ENCODE results near the gene XYLT1.

Gene XYLT1

DNA sequence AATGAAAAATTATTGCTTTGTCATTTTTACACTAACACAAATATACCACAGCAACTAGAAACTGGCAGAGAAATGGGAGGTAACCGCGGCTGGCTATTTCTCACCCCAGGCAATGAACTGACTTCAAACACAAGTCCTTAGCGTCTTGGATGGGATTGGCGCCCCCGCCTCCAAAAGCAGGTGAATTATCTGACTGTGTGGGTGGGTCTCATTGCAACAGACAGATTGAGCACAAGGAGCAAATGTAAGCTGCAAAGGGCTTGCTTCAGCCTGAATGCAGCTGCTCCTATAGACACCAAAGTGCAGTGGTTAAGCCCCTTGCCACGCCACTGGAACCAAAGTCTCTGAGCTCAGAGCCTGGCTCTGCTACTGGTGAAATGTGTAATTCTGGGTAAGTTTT lies 225.0 kb downstream of the XYLT1 start:
- no peak for DNase-seq

DNA sequence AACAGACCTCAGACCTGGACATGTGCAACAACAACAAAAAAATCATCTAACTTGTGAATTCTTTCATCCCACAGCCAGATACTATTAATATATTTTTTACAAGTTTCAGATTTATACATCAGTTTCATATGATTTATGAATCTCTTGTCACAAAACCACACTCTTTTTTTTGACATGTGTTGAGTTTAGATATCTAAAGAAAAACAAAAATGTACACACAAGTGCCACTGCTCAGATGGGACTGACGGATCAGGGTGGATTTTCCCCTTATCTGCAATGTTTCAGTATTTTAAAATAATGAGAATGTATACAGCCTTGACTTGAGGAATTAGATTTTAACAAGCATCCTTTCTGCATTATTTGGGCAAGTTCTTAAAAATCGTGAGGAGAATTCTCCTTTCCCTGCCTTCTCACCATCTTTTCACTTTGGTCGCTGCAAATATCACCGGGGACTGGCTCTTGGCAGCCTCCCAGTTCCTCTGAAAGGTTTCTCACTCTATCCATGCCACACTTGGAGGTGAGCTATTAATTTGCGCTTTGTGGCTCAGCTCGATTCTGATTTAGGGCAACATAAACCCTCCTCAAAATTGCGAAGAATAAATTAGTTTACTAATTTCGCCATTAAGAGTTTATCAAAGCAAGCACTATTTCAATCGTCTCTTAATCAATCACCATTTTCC lies 225.7 kb downstream of the XYLT1 start:
- no peak for DNase-seq

DNA sequence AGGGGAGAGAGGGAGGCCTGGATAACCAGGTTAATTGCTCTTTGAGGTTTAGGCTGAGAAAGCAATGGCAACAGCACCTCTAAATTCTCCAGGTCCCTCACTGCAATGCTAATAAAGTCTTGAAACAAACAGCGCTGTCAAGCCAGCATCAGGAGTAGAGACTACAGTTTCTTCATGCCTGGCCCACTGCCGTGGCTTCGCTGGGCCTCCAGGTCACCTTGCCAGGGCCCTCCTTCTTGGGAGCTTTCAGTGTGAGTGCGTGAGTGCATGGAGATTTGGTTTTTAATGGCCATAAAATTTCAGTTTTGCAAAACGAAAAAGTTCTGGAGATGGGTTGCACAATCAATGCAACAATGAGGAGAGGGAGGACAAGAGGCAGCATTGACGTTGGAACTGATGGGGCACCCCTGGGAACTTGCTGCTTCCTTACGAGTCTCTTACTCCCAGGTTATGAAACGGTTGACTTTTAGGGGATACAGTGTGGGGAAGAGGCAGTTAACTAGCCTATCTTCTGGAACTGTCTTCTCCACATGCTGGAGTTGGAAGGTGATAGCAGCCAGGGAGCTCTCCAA lies 229.4 kb downstream of the XYLT1 start:
- no peak for DNase-seq

DNA sequence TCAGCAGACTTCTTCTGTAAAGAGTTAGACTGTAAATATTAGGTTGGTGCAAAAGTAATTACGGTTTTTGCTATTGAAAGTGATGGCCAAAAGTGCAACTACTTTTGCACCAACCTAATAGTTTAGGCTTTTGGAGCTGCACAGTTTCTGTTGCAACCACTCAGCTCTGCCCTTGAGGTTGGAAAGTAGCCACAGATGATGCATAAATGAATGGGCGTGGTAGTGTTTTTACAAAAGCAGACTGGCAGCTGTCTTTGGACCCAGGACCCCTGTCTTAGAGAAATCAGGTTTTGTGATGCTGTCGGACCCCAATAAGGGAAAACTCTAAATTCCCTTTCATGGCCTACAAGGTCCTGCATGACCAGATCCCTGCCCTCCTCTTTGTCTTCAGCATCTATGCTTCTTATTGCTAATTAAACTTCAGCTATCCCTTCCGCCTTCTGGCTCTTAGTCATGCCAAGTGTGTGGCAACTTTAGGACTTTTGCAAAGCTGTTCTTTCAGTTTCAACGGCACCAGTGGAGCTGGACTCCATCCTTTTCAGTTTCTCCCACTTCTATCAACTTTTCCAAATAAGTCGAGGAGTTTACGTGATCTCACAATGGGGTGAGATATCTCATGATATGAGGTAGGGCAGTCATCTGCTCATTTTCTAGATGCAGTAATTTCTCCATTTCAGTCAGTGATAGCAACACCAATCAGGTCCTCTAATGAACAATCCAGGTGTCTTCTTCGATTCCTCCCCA lies 232.3 kb downstream of the XYLT1 start:
- no peak for DNase-seq

DNA sequence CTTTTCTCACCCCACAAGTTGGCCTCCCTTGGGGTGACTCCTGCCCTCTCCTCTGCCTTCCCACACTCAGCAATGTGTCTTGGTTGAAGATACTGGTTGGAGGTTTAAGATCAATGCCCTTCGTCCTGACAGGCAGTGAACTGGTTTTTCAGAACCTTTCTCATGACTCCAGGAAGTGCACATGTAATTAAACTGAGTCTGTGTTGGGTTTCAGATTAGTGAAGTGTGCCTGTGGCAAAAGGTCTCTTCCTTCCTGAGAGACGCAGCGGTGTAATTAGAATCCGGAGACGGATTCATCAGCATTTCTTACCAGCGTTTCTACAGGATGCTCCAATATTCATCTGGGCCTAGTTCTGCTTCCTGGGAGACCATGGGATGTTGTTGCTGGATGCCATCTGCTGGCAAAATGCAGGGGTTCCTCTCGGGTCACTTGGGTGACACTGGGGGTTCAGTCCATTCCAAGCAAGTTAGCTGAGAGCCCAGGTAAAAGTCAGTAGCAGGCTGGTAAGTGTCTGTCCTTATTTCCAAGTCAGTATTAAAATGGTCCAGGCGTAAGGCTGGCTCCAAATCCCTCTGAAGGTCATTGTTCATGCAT lies 233.3 kb downstream of the XYLT1 start:
- no peak for DNase-seq

DNA sequence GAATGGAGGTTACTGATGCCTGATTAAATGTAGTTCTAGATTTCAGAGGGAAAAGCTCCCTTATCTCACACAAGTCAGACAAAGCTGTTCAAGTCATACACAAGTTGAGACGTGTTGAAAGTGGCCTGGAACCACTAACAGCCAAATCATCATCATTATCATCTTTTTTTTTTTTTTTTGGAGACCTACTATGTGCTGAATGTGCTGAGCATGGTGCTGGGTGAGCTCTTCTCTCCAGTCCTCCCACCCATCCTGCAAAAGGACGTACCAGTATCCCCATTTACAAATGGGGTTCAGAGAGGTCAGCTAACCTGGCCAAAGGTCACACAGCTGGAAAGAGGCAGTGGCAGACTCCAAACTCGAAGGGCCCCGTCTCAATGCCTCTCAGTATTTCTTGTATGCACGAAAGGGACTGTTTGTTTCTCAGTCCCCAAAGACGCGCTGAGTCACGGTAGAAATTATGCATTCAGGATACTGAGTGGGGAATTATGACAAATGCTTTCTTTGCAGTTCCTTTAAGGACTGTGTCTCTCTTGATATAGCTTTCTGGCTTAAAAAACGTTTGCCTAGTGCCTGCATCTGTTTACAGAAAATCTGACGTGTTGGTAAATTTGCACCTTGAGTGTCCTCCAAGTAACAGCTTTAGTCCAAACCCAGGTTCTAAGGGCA lies 235.5 kb downstream of the XYLT1 start:
- DNase-seq: no peak

DNA sequence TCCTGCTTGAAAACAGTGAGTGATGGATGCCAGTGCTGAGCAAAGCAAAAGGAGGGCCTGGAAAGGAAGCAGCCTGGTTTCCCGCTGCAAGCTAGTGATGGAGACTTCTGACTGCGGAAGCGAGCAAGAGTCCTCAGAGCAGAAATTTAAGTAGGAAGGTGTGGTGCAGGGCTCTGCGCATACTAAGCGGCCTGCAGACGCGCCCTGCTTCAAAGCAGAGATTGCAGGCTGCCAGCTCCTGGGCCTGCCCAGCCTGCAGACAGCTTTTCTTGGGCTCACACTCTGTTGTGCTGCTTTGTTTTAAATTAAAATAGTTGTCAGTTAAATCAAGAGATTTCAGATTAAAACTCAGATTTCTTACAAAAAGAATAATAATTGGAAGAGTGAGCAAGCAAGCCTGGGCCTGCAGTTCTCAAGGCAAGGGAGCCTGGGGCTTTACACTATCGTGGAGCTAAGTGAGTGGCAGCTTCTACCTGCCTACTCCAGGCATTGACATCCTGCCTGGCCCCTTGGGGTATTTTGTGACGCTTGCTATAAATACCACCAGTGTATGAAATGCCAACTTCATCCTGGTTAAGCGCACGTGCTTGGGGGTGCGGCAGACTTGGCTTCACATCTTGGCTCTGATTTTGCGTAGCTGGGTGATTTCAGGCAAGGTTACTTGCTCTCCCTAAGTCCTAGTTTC lies 237.3 kb downstream of the XYLT1 start:
- DNase-seq: no peak

DNA sequence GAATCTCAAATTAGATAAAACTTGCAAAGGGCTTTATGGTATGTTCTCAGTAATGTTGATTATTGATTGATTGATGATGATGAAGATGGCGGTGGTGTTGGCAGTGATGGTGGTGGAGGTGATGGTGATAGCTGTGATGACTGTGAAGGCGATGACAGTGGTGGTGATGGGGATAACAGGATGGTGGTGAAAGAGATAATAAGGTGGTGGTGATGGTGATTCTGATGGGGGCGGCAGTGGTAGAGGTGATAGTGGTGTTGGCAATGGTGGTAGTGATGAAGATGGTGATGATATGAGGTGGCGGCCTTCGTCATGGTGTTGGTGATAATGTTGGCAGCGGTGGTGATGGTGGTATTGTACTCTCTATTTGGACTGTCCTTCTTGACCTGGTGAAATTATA lies 238.3 kb downstream of the XYLT1 start:
- no peak for DNase-seq

DNA sequence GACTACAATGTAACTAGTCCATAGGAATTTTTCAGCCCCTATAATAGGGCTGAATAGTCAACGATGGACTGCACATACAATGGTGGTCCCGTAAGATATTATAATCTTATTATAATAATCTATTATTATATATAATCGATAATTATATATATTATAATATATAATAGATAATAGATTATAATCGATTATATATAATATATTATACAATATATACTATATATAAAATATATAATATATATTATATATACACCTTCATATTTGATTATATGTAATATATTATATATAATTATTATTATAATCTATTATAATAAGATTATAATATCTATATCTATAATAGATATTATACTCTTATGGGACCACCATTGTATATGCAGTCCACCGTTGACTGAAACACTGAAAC lies 238.8 kb downstream of the XYLT1 start:
- no peak for DNase-seq

DNA sequence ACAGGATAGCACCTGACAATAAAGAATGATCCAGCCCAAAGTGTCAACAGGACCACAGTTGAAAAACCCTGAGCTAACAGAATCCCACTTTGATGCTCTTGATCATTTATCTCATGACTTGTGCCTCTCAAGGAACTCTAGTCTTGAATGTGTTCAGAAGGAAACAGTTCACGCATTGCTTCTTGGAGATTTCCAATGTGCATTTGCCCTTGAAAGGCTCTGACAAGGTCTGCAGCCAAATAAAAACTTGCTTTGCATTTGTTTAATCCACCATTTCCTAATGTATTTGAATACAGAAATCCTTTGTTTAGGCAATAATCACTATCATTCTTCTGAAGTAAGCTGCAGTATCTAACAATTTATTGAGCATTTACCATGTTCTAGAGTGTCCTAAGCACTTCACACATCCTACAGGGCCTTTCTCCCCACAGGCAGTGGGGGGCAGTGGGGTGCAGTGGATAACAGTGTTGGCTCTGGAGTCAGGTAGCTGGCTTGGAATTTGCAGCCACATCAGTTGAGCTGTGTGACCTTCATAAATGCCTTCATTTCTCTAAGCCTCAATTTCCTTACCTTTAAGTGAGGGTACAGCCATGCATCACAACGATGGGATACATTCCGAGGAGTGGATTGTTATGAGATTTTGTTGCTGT lies 239.7 kb downstream of the XYLT1 start:
- DNase-seq: peak in 1 of 2 experiments; percentile 8

DNA sequence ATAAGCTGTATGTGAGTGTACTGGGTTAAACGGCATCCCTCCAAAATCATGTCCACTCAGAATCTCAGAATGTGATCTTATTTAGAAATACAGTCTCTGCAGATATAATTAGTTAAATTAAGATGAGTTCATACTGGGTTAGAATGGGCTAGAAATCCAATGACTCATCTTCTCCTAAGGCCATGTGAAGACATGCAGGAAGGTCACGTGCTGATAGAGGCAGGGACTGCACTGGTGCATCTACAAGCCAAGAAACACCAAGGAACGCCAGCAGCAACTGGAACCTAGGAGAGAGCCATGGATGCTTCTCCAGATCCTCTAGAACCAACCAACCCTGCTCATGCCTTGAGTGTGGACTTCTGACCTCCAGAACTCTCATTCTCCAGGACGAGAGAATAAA lies 241.0 kb downstream of the XYLT1 start:
- no peak for DNase-seq

DNA sequence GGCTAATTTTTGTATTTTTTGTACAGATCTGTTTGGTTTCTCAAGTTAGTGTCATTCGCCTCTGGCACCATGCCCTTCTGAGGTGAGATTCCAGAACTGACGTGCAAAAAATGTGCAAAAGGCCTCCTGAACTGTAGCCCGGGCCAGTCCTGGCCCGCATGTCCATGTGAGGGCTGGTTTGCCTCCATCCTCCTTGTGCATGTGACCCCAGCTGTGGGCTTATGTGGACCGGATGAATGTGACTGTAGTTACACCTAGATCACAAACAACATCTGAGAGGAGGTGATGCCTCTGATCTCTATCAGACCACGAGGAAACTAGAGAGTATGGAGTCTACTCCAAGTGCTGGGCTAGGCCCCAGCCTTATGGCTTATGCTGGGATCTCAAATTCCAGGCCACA lies 241.6 kb downstream of the XYLT1 start:
- DNase-seq: no peak

DNA sequence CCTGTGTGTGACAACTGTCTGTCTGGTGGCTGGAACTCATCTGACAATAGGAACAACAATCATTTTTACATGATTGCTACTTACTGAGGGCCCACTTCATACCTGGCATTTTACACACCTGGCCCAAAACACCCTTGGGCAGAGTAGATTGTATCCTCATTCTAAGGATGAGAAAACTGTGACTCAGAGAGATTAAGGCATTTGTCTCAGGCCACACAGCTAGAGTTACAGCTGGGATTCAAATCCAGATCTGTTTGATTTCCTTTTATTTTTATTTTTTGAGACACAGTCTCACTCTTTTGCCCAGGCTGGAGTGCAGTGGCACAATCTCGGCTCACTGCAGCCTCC lies 242.1 kb downstream of the XYLT1 start:
- DNase-seq: no peak

DNA sequence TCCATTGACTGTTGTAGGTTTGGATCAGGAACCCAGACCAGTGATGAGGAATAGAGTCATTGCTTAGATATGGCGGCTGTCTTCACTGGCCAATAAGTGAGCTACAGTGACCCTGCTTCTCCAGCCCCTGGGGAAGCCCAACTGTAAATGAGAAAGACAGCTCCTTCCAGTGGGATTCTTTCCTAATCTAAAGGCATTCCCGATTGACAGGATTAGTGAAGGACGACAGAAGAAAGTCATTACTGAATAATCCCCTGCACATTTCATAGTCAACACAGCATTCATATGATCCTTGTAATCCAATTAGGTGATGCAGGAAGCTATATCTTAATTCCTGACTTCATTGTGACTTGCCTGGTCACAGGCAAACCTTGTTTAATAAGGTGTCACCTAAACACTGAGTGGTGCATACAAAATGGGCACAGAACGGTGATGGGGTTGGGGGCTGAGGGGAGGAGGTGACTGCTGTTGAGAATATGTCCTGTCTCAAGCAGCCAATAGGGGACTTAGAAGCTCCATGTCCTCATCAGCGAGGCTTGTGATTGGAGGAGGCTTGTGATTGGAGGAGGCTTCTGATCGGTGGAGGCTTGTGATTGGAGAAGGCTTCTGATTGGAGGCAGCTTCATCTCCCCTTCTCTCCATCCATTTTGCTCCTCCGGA lies 242.6 kb downstream of the XYLT1 start:
- DNase-seq: no peak

DNA sequence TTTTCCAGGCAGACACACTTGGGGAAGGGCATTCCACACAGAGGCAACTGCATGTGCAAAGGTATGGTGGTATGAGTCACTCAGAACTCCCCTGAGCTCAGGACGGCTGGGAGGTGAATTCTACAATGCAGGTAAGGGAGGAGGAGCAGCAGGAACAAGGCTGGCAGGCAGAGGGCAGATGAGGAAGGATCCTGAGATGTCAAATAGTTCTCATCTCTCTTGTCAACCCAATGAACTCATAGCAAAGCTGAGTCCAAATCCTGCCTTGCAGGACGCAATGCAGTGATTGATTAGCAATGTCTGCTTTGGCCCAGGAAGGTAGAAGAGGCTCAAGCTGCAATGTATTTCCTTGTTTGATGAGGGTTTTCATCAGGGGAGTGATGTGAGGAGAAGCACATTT lies 243.5 kb downstream of the XYLT1 start:
- no peak for DNase-seq

DNA sequence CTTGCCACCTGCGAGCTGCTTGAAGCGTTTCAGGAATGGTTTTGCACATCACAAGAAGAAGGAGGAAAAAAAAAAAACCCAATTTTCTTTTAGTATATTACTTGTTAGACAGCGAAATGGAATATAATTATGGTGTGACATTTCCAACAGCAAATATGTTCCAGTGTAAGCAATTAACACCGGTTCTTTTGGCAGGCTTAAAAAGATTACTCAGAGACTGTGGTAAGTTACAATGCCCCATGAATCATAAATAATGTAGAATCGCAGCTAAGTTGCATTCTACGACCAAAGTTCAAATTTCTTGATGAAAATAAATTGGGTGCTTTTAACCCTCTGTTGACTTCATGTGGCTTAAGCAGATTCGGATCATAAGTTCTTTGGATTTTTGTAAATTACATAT lies 245.2 kb downstream of the XYLT1 start:
- DNase-seq: no peak

DNA sequence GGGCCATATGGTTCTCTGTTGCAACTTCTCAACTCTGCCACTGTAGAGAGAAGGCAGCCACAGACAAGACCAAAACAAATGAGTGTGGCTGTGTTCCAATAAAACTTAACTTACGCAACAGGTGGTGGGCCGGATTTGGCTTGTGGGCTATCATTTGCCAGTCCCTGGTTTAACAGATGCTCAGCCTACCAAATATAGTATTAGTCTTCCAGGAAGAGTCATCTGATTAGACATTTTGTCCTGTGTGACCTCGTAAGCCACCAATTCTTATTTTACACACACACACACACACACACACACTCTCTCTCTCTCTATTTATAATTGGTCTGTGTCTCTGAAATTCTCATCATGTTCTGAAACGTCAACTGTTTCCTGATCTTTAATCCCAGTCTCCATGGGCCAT lies 245.9 kb downstream of the XYLT1 start:
- DNase-seq: peak; percentile 65 to 66

DNA sequence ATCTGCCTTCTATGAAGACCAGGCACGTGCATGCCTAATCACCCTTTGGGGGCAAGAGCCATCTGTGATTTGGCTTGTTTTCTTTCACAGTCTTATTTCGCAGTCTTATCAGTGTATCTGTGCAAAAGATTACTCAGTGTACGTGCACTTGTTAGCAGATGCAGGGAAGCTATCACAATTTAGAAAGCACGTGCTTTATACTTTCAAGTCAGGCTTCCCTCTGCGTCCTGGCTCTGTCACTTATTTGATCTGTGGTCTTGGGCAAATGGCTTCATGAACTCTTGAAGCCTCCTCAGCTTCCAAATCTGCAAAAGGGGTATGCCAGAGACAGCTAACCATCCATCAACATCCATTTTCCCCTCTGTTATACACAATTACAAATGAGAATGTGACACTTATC lies 246.4 kb downstream of the XYLT1 start:
- no peak for DNase-seq

DNA sequence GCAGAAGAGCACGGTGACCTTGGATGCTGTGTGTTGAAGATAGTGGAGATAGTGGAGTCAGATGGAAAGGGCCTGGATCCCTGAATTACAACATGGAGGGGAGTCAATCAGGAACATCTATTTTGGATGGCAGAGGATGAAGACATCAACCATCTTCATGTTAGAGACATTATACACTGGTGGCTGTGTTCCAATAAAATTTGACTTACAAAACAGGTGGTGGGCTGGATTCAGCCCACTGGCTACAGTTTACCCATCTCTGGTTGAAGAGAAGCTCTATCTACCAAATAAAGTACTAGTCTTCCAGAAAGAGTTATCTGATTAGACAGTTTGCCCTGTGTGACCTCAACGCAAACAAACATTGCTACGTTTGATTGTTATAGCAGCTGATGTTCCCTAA lies 247.2 kb downstream of the XYLT1 start:
- no peak for DNase-seq

DNA sequence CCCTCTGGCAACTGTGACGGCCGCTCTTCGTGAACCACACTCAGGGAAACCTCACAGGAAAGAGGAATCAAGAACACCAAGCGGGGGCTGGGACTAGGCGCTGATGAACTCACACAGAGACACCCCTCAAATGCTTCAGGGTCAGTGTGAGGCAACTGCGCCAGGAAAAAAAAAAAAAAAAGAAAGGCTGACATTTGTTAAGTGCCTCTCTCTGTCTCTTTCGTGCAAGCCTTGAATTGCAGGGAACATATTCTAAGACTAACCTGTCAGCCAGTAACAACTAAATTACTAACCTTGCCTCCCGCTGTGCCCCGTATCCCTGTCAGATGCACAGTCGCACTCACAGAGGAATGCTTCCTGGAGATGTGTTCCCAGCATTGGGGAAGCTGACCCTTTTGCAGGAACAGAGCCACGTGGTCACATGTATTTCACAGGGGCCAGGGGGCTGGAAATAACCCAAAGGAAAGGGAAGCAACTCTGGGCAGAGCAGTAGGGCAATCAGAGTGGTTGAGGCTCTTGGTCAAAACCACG lies 247.8 kb downstream of the XYLT1 start:
- no peak for DNase-seq

DNA sequence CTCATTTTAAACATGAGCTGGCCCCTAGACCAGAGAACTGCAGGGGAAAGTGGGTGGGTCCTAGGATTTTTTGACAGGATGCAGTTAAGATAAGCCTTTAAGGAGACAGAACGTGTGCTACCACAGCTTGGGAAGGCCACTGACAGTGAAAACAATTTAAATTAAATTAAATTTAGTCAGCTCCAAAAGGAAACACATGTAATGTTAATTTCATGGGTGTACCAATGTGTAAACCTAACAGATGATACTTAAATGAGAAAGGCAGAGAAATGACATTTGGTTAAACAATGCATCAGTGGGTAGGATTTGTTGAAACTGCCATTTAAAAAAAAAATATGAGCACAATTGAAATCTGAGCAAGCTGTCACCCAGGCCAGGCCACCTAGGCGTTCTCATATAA lies 250.8 kb downstream of the XYLT1 start:
- DNase-seq: no peak

DNA sequence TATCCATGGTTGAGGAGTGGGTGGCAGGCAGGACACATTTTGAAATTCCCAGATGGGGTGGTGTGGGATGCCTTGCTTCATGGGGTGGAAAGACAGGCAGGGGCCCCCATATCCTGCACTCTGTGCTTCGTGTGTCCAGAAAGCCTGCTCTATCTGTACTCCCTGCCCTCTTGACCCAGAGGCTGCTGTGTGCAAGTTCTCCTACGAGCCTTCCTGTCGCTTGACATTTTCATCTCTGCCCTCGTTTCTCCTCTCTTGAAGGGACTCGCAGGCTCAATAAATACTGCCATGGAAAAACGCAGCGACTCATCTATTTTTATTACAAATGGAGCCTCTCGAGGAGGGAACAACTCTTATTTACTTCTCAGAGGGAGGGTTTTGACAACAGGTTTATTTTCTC lies 254.8 kb downstream of the XYLT1 start:
- no peak for DNase-seq

All from AML-193 (cell line).